ENCODE data around the gene IL18BP. TPM values are rescaled to one million over a fixed set of nuclear protein-coding genes. Genes with fewer than 3 reads are reported as not detected.

IL18BP gene
- total and polyA plus RNA-seq, 2 donors (not counting 1 experiment from before 2014, with no cell fraction given): 2.5 to 5.3 TPM

DNA sequence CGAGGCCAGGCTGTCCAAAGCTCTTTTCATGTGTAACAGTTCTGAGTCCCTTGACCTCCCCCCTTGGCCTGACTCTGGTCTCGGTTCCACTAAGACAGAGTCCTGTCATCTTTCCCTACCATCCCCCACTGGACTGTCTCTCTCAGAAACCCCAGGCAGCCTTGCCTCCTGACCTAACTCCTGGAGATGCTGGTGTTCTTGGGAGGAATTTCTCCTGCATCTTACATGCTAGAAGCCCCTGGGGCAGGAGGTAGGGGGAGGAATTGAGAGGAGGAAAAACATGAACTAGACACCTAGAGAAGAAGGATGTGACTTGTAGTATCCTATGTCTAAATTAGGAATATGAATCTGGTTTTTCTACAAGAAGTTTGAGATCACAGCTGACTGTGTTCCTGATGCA, 648 bp upstream of the IL18BP start:
- Histone ChIP-seq H3K36me3 (ENCODE audit: control insufficient read depth, insufficient read depth, low read length) (peaks cover 15% of the 10 kb centered on the region), H3K9ac (ENCODE audit: insufficient read depth, low read length) (no peak overlapping the region), H4K20me1 (ENCODE audit: control insufficient read depth, extremely low read depth, insufficient read depth, low read length) (no peaks in the 10 kb centered on the region), H3K4me1 (ENCODE audit: control insufficient read depth, extremely low read depth, insufficient read depth, low read length) (peaks cover 3% of the 10 kb centered on the region), H3K9me3 (ENCODE audit: control insufficient read depth, insufficient read depth, low read depth, low read length) (no peaks in the 10 kb centered on the region), H3K4me3 (replicated peaks in 1 of 4; ENCODE audit: control extremely low read depth in 1 of 4, insufficient read depth in 1 of 4, low read depth in 3 of 4, low read length in 4 of 4) (no peak overlapping the region), H3K79me2 (ENCODE audit: control insufficient read depth, insufficient read depth, low read length) (no peaks in the 10 kb centered on the region), H3K27ac (ENCODE audit: insufficient read depth, low read length) (no peak overlapping the region), H3K27me3 (ENCODE audit: control insufficient read depth, insufficient read depth, low read length) (no peaks in the 10 kb centered on the region), H2AFZ (ENCODE audit: low read length) (no peak overlapping the region), H3K4me2 (ENCODE audit: extremely low read depth, insufficient read depth, low read length) (no peak overlapping the region)
- no peak for DNase-seq (ENCODE audit: low read depth in 2 of 2)
- TF ChIP-seq, protein P1, sequence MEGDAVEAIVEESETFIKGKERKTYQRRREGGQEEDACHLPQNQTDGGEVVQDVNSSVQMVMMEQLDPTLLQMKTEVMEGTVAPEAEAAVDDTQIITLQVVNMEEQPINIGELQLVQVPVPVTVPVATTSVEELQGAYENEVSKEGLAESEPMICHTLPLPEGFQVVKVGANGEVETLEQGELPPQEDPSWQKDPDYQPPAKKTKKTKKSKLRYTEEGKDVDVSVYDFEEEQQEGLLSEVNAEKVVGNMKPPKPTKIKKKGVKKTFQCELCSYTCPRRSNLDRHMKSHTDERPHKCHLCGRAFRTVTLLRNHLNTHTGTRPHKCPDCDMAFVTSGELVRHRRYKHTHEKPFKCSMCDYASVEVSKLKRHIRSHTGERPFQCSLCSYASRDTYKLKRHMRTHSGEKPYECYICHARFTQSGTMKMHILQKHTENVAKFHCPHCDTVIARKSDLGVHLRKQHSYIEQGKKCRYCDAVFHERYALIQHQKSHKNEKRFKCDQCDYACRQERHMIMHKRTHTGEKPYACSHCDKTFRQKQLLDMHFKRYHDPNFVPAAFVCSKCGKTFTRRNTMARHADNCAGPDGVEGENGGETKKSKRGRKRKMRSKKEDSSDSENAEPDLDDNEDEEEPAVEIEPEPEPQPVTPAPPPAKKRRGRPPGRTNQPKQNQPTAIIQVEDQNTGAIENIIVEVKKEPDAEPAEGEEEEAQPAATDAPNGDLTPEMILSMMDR (conservative IDR thresholded peaks at IDR 0.05 in 1 of 2, IDR thresholded peaks at IDR 0.05 in 1 of 2; ENCODE audit: low read depth in 1 of 2, low read length in 2 of 2): no peak
- TF ChIP-seq EZH2 (IDR thresholded peaks at IDR 0.05; ENCODE audit: low read length, missing control alignments): no peak

- Histone ChIP-seq H3K27me3 (ENCODE audit: control insufficient read depth, insufficient read depth, low read length) (no peaks in the 10 kb centered on the region), H3K36me3 (ENCODE audit: control insufficient read depth, insufficient read depth, low read length) (peaks cover 26% of the 10 kb centered on the region)
- peak; percentile 29 to 59 for DNase-seq (ENCODE audit: low read depth in 2 of 2)
Measured at GRCh38 chr11:71999362-71999761, 653 bp downstream of the IL18BP start.

GRCh38 chr11:71999798-72000197, 1.1 kb downstream of the IL18BP start:
- H3K4me2 ChIP-seq (ENCODE audit: extremely low read depth, insufficient read depth, low read length): peak overlapping the region; percentile 53
- H3K36me3 ChIP-seq (ENCODE audit: control insufficient read depth, insufficient read depth, low read length): peaks cover 30% of the 10 kb centered on the region
- no peaks in the 10 kb centered on the region for H3K79me2 ChIP-seq (ENCODE audit: control insufficient read depth, insufficient read depth, low read length)
- H3K9ac ChIP-seq (ENCODE audit: insufficient read depth, low read length): no peak overlapping the region
- peaks cover 3% of the 10 kb centered on the region for H3K4me1 ChIP-seq (ENCODE audit: control insufficient read depth, extremely low read depth, insufficient read depth, low read length)
- H2AFZ ChIP-seq (ENCODE audit: low read length): no peak overlapping the region
- H3K9me3 ChIP-seq (ENCODE audit: control insufficient read depth, insufficient read depth, low read depth, low read length): no peaks in the 10 kb centered on the region
- no peaks in the 10 kb centered on the region for H3K27me3 ChIP-seq (ENCODE audit: control insufficient read depth, insufficient read depth, low read length)
- no peak for TF ChIP-seq EZH2 (IDR thresholded peaks at IDR 0.05; ENCODE audit: low read length, missing control alignments)
- TF ChIP-seq, protein P1 (conservative IDR thresholded peaks at IDR 0.05 in 1 of 2, IDR thresholded peaks at IDR 0.05 in 1 of 2; ENCODE audit: low read depth in 1 of 2, low read length in 2 of 2): no peak
- H3K27ac ChIP-seq (ENCODE audit: insufficient read depth, low read length): peak overlapping the region; percentile 24
- H4K20me1 ChIP-seq (ENCODE audit: control insufficient read depth, extremely low read depth, insufficient read depth, low read length): no peaks in the 10 kb centered on the region
- no peak for DNase-seq (ENCODE audit: low read depth in 2 of 2)
- H3K4me3 ChIP-seq (replicated peaks in 1 of 4; ENCODE audit: control extremely low read depth in 1 of 4, insufficient read depth in 1 of 4, low read depth in 3 of 4, low read length in 4 of 4): peak overlapping the region in 1 of 4 experiments; percentile 29

More at GRCh38 chr11:71999362-71999761, 653 bp downstream of the IL18BP start:
- H3K4me2 ChIP-seq (ENCODE audit: extremely low read depth, insufficient read depth, low read length): peak overlapping the region; percentile 53
- H3K9ac ChIP-seq (ENCODE audit: insufficient read depth, low read length): no peak overlapping the region
- no peaks in the 10 kb centered on the region for H4K20me1 ChIP-seq (ENCODE audit: control insufficient read depth, extremely low read depth, insufficient read depth, low read length)
- no peak overlapping the region for H2AFZ ChIP-seq (ENCODE audit: low read length)
- no peaks in the 10 kb centered on the region for H3K9me3 ChIP-seq (ENCODE audit: control insufficient read depth, insufficient read depth, low read depth, low read length)
- H3K4me1 ChIP-seq (ENCODE audit: control insufficient read depth, extremely low read depth, insufficient read depth, low read length): peaks cover 3% of the 10 kb centered on the region
- no peaks in the 10 kb centered on the region for H3K79me2 ChIP-seq (ENCODE audit: control insufficient read depth, insufficient read depth, low read length)
- TF ChIP-seq, protein P1 (conservative IDR thresholded peaks at IDR 0.05 in 1 of 2, IDR thresholded peaks at IDR 0.05 in 1 of 2; ENCODE audit: low read depth in 1 of 2, low read length in 2 of 2): no peak
- no peak for TF ChIP-seq EZH2 (IDR thresholded peaks at IDR 0.05; ENCODE audit: low read length, missing control alignments)
- H3K27ac ChIP-seq (ENCODE audit: insufficient read depth, low read length): peak overlapping the region; percentile 24
- peak overlapping the region in 2 of 4 experiments; percentile 12 to 29 for H3K4me3 ChIP-seq (replicated peaks in 1 of 4; ENCODE audit: control extremely low read depth in 1 of 4, insufficient read depth in 1 of 4, low read depth in 3 of 4, low read length in 4 of 4)
